NCI-H748 (cell line): ENCODE measurements around the gene USH1G.
"Not testable (repeated sequence)": the region's sequence is repeated elsewhere in the genome, so short reads cannot be mapped to it uniquely, and the experiment has no call there.

Experiments used
- DNase-seq: peaks from one replicate; lab custom pipeline; 2025; ENCODE audit not compliant: unreplicated experiment; lab: John Stamatoyannopoulos, UW

USH1G gene

DNA sequence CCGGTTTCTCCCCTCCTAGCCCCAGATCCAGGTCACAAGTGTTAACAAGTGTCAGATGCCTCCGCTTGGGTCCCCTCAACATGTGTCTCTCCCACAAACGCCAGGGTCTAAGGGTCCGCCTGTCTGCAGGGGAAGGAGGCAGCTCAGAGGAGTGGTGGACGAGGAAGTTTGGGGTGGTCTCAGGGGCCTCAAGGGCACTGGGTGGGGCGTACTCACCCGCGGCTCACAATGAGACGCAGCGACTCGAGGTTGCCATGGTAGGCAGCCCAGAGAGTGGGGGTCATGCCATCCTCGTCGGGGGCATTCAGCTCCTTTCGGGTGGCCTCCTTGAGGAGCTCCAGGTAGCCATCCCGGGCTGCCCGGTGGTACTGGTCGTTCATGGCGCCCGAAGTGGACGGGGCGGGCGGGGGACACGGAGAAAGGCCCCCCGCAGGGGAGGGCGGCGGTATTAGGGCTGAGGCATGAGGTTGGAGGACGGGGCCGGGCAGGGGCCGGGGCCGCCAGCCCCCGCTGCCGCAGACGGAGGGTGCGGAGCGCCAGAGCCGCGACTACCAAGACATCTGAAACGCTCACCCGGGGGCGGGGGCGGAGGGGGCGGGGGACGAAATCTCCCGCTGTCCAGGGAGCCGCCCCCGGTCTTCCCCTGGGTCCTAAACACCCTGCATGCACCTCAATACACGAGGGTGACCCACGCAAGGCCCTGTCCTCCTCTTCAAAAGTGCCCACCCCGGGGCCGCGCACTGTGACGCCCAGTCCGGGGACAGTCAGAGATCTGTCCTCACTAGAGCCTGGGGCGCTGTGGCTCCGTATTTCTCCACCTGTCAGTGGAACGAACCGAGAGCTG lies at the start of gene USH1G:
TSS of gene USH1G (minus strand) at position 562 of the 844 bp plus-strand sequence. CDS start at position 380, 182 bp downstream.
- DNase-seq = peak; percentile 26

DNA sequence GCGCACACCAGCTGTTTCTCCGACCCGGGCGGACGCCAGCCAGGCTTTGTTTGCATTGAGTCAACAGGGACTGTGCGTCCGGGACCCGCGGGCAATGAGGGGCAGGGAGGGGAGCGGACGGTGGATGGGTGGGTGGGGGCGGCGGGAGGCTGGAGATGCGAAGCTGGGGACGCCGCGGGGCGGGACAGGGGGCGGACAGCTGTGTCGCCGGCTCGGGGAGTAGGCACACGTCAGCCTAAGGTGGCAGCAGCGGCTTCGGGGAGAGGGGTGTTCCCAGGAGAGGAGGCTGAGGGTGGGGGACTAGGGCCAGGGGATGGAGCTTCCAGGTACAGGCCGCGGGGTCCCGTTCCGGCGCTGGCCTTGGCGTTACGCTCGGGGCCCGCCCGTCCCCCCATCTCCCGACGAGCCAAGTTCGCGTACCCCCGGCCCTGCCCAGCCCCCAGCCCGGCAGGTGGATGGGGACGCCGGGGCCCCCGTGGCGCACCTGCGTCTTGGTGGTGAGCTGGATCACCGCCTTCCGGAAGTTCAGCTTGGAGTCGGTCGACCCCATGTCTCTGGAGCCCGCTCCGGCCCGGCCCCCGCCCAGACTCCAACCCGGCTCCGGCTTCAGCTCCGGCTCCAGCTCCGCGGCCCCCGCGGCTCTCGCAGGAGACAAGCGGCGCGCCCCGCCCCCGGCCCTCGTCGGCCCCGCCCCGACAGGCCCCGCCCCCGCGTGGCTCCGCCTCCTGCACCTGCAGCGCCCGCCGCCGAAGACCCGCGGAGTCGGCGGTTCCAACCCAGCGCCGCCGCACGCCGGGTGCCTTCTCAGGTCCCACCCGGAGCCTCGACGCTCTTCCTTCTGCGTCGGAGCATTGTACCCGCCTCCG lies 49.3 kb upstream of the USH1G start, which contains the start of gene HID1:
TSS of gene HID1 (minus strand) at position 653 of the 866 bp plus-strand sequence. CDS start at position 550, 103 bp downstream.
- DNase-seq = peak; percentile 78

DNA sequence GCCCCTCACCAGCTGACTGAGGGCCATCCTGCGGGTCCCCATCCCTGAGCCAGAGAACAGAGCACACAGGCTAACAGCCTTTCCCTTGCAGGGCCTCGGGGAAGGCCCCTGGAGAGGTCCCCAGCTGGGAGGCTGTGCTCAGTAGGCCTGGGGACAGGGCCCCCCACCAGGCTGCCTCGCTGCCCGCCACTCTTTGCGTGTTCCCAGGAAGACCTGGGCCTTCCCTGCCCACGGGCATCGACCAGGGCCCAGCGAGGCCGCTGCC lies 48.7 kb upstream of the USH1G start:
- DNase-seq = no peak

DNA sequence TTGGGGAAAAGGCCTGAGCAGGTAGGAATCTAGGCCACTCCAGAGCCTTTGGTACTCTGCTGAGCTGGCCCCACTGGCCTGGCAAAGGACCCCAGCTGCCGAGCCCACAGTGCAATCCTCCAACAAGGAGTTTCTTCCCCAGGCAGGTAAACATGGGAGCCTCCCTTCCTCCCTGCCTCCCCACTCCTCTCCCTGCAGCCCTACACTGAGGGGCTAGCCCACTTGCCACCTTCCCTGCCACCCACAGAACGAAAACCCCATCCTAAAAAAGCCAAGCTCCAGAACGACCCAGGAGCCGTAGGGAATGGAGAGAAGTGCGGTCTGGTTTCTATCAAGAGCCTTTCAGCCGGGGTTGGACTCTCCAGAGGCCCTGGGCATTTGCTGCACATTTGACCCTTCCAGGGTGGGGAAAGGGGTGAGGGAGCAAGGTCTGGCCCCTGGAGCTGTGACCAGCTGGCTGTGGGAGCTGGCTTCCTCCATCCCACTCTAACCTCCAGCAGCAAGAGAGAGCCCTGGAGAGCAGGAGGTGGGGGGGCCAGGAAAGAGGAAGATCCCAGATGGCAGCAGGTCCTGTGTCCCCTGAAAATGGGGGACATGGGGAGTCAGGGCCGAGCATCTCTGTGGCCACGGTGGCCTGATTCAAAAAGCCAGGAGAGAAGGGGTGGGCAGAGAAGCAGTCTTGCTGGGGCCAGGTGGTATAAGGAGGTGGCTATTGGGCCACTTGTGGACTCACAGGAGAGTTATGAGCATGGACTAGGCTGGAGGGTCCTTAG lies 48.2 kb upstream of the USH1G start:
- DNase-seq = no peak

DNA sequence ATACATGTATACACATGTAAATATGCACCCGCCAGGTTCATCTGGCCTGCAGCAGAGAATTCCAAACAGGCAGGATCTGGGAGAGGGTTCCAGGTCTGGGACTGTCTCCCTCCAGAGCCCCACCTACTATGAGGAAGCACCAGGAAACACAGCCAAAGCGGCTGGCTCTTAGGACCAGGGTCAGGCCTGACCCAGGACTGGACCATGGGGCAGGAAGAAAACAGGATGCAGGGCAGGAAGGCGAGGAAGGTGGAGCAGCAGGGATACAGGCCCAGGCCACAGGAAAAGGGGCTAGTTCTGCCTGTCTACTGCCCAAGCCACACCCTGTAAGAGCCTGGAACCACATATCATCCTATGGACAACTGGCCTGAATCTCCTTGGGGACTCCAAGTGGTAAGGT lies 47.3 kb upstream of the USH1G start:
- DNase-seq = no peak

DNA sequence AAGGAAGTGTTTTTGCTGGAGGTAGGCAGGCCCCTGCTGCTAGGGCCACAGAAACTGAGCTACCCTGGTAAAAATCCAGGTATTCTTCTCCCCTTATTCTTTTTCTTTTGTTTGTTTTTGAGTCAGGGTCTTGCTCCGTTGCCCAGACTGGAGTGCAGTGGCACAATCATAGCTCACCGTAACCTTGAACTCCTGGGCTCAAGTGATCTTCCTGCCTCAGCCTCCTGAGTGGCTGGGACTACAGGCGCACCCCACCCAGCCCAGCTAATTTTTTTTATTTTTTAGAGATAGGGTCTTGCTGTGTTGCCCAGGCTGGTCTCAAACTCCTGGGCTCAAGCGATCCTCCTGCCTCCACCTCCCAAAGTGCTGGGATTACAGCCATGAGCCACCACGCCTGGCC lies 46.4 kb upstream of the USH1G start:
- not testable (repeated sequence) for DNase-seq

DNA sequence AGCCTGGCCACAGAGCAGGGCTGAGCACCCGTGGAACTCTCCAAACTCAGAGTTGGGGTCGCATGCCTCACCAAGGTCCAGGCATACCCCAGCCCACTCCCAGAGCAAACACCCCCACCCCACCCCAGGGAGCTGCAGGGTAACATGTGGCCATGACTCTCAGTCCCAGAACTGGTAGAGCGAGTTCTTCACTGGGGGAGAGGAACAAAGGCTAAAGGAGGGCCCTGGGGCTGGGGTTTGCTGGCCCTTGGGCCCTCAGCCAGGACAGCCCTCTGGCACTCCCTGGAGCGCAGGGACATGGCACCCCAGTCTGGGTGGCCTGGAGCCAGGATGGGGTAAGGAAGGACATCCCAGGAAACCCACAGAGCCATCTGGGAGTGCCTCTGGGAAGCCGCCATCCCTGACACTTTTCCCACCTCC lies 45.3 kb upstream of the USH1G start:
- DNase-seq = no peak

DNA sequence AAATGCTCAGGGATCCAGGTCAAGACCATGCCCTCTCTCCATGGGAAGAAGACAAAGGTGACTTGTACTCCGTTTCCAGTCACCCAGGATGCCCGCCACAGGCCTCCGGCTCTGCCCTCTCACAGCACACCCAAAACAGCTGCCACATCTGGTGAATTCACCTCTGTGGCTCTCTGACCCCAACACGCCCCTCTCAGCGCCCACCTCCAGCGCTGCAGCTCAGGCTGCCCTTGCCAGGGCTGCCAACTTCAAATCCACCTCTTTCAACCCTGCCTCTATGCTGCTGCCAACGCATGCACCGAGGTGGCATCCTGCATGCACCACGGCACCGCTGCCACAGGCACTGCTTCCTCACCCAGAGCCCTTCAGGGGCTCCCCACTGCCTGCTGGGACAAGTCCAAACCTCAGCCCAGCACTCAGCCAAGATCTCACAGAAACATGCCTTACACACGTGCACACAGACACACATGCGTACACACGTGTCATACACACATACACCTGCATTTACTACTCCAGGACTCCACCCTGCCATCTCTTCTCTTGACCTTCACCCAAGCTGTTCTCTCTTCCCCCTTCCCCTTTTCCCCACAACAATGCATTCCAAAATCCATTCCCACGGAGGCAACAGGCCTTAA lies 42.0 kb upstream of the USH1G start:
- no peak for DNase-seq

DNA sequence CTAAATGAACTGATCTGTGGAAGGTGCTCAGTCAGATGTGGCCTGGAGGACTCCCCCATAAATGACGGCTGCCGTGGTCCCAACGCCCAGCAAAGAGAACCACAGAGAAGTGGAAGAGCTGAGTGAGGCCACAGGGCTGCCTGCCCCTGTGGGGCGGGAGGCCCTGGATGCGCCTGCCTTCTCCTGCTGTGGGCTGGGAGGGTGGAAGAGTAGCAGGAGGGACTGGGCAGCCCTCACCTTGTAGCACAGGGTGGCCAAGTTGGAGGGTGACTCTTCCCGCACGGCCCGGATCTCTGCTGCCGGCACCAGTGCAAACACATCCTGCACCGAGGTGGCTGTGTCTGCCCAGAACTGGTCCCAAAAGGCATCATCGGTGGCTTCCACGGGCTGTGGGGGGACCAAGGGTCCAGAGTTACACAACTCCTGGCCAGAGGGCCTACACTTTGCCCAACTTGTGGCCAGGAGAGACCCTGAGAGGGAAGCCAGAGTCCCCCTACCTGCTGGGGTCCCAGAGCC lies 41.2 kb upstream of the USH1G start:
- no peak for DNase-seq

DNA sequence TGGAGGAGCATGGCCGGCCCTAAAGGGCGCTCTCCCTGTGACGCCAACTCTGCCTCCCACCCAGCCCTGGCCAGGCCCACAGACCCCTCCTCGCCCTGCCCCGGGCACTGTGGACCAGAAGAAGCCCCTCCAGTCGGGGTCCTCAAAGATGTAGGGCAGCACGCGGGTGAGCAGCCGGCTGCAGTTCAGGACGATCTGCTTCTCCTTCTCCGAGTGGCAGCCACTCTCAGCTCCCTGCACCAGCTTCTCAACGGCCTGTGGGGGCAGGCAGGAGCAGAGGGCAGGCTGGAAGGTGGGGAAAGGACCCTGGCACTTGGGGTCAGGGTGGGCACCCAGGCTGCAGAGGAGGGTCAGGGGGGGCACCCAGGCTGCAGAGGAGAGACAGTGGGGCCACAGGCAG lies 40.6 kb upstream of the USH1G start:
- DNase-seq = no peak

DNA sequence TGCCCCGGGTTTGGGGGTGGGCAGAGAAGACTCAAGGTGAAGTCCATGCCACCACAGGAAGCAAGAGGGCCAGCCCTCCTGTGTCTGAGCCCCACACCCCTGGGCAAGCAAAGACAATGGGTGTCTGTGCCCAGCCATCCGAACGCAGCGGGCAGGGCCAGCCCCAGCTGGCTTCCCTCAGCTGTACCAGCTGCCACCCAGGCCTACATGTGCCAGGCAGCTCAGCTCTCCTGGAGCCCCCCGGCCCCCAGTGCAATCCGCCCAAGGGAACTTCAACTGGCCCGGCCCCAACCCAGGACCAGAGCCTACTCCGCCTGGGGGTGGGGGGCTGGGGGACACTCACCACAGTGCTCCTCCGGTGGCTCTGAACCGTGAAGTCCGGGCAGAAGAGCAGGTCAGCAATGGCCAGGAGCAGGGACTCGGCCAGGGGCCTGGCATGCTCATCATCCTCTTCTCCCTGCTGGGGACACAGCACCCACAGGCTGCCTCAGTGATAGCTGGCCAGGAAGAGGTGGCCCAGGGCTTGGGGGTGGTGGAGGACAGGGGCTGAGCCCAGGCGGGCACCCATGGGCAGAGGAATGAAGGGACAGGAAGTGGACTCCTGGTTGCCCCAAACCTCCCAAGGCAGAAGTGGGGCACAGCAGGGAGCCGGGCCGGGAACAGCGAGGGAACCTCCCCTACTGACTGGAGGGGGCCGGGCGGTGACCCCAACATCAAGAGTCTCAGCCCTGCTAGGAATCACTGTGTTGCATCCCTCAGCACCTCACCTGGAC lies 39.8 kb upstream of the USH1G start:
- no peak for DNase-seq

DNA sequence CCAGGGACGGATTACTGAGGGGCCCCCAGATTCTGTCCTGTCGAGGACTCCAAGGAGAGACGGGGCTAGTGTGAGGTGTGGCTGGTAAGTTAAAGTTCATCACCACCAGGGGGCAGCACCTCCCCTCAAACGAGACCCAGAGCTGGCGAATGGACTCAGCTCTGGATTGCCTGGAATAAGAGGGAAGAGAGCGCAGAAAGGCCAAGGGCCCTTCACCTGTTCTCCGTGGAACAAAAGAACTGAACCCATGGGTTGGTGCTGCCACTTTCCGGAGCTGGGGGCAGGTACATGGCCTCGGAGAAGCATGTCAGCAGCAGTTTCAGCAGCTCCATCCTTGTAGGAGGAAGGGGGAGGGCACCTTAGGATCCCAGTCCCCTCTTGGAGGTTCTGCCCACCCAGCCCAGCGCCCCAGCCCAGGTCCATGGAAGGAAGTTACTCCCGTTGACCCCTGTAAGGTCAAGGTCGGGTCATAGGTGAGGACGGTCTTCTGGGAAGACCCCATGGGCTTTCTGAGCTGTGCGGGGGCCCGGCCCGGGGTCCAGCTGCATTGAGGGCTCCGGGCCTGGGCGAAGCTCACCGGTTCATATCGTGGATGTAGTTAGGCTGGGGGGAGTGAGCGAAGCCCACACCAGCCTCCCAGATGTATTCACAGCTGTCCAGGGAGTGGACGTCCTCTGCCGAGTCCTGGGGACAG lies 38.7 kb upstream of the USH1G start:
- DNase-seq = peak; percentile 76

DNA sequence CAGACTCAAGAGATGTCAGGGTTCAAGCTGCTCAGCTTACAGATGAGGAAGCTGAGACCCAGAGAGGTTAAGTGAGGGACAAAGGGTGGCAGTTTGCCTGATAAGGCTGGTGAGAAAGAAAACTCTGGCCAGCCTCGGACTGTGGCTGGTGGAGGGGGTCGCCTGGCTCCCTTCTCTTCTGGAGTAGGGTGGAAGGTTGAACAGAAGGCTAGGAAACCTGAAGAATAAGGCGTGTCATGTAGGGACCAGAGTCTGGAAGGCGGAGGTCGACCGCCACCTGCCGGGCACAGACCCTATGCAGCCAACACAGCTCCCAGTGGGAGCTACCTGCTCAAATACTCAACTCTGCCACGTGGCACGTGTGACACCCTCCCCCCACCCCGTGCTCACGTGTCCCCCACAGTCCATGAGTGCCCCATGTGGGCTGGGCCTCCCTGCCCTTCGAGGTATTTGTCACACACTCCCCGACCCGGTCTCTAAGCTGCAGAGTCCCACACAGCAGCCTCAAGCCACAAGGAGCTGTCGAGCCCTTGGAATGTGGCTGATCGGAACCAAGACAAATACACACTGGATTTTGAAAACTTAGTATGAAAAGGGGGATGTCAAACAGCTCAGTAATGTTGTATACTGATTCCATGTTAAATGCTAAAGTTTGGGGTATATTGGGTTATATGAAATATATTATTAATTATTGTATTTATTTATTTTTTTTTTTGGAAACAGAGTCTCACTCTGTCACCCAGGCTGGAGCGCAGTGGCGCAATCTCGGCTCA lies 37.7 kb upstream of the USH1G start:
- no peak for DNase-seq

DNA sequence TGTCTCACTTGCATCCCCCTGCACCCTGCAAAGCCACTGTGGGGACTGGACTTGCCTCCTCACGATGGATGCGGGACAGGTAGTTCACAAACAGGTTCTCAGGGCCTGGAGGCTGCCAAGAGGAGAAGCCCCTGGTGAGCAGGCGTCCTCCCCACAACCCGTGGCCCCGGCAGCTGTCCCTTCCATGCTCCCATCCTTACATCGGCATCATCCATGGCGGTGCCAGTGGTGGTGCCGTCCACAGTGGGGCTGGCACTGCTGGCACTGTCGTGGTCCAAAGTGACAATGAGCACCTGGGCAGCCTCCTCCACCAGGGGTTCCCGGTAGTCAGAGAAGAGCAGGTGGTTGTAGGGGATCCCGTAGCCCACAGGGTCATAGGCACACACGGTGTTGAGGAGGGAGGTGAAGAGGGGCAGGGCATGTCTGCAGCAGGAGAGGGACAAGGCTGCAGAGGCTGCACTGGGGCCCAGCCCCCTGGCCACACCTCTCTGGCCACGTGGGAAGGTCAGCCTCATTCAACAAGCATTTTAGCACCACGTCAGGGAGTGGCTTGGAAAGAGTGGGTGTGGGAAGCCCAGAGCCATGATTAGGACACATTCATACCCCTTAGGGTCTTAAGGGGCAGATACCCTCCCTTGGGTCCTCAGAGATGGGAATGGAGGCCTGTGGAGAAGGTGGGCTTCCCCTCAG lies 36.9 kb upstream of the USH1G start:
- DNase-seq = no peak

DNA sequence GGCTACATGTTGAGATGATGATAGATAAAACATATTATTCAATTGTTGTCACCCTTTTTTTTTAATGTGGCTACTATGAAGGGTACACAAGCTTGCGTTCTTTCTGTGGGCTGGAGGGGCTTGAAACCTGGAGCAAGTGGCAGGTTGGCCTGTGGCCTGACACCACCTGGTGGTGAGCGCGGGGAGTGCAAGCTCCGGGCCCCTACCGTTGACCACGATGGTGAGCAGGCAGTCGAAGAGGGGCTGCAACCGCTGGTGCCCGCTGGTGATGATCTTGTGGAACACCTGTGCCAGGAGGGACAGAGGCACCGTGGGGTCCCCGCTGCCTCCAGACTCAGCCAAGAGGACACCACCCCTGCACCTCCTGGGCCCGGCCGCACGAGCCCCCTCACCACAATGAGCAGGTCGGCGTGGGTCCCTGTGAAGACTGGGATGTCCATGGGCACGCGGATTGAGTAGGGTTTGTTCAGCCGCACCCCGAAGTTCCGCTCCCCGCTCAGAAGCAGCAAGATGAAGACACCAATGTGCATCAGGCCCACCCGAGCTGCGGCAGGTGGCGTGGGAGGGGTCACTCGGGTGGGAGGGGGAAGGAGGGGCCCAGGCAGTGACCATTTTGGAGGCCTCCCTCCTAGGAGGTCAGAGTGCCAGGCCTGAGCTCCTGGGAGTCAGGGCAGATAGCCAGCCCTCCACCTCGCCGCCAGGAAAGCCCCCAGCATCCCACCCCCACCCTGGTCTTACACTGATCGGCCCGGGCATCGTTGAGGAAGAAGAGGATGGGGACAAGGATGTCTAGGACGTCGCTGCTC lies 35.1 kb upstream of the USH1G start:
- DNase-seq = peak; percentile 49

DNA sequence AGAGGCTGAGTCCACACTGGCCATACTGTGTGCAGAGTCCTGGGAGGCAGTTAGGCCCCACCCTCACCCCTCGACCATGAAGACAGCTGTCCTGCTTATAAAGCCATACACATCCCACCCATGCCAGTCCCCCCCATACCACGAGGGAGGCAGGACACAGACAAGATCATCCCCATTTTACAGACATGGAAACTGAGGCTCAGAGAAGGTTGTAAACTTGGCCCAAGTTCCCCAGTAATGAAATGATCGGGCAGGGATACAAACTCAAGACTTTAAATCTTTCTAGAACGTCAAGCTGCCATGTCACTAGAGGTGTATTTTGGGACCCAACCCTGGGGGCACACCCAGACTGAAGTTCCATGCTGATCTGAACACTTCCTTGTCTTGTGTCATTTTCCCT lies 33.0 kb upstream of the USH1G start:
- no peak for DNase-seq
